Transverse colon (tissue), 4 donors: Measurements from ENCODE around the gene TTPAL.

ENCODE experiments used
- CTCF ChIP-seq, 5 experiments: fragments of 200-600 bp in 3 of 5; fragments of 450-650 bp in 2 of 5; sonication (generic) in 3 of 5; IDR thresholded peaks; 1 replicate in 2 of 5; 2 replicates in 3 of 5; pipeline ENCODE4 v1.5.1; 2016 to 2017; ENCODE audit warnings: antibody characterized with exemption in 5 of 5, inconsistent platforms in 3 of 5, mild to moderate bottlenecking in 2 of 5, moderate library complexity in 1 of 5
- EP300 ChIP-seq: sonication (generic); formaldehyde crosslinking; IDR thresholded peaks from one replicate; pipeline ENCODE4 v1.6.1; 2017; ENCODE audit warnings: antibody characterized with exemption, low read depth
- POLR2A ChIP-seq: fragments of 450-650 bp; IDR thresholded peaks from one replicate; pipeline ENCODE4 v1.6.1; 2016; ENCODE audit warnings: antibody characterized with exemption, mild to moderate bottlenecking, moderate library complexity
- POLR2AphosphoS5 ChIP-seq, 3 donors: sonication (generic); formaldehyde crosslinking; IDR thresholded peaks; one replicate each; pipeline ENCODE4 v1.6.1; 2016; ENCODE audit warnings: antibody characterized with exemption in 3 of 3

- no peak for TF ChIP-seq CTCF (IDR thresholded peaks at IDR 0.05)
- TF ChIP-seq POLR2AphosphoS5 (IDR thresholded peaks at IDR 0.05) = peak in 2 of 3 donors; percentile 68 to 82
- peak; percentile 98 for TF ChIP-seq EP300
- peak; percentile 13 for TF ChIP-seq POLR2A
Observed at GRCh38 chr20:44445742-44446710, 29.6 kb upstream of the TTPAL start.
